Stimulated activated CD4-positive, alpha-beta T cell treated with anti-CD3 and anti-CD28 coated beads, Interleukin-12 subunit alpha, Interleukin-12 subunit beta, amount 100 ng/mL, for 48 hours (primary cell): ENCODE measurements around the gene NFATC3.

Source experiments
- DNase-seq, 3 donors: peaks; one replicate each; pipeline ENCODE4 v3.0.0-alpha.2; 2020; ENCODE audit warnings: low read depth in 2 of 3, low spot score in 1 of 3

NFATC3 gene

DNA sequence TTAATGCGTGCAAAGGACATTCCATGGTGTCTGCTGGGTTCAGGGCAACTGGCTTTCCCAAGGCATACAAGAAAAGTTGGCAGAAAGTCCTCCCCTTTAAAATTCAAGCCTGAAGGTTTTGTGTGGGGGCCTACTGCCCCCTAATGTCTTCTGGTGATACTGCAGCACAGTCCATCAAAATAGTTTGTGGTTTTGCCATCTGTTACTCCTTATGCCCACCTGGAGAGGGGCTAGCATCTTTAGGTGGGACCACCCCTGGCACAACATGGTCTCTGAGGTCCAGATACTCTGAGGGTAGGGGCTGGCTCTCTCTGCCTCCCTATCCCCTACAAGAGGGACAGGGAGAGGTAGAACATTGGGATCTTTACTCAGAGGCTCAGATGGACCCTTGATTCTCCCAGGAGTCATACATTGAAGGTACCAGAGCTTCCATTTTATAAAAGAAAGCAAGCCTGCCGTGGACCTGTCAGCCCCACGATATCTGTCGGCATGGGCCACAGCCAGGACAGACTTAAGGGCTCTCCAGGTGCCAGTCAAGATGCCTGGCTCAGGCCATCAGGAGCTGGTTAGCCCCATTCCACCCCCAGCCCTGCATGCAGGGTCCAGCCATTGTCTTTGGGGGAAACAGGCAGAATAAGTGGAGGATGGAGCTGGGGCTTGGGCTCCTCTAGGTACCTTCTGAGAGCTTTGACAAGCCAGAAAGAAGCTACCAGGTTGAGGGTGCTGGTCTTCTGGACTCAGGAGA is 144.4 kb downstream of the NFATC3 start:
- DNase-seq = no peak

DNA sequence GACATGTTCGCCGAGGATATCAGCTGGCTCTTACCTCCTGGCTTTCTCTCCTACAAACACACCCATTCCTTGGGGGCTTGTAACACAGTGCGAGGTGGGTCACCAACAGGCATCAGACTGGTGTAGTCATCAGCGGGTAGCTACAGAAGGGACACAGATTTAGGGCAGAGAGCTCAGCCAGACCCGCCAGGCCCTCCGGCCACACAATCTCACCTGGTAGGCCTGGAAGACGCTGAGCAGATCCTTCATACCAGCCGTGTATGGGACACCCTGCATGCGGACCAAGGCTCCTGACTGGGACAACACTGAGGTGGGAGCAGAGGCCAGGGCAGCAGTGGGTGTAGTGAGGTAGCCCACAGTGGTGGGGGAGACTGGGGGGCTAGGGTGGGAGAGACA is 145.0 kb downstream of the NFATC3 start:
- no peak for DNase-seq

DNA sequence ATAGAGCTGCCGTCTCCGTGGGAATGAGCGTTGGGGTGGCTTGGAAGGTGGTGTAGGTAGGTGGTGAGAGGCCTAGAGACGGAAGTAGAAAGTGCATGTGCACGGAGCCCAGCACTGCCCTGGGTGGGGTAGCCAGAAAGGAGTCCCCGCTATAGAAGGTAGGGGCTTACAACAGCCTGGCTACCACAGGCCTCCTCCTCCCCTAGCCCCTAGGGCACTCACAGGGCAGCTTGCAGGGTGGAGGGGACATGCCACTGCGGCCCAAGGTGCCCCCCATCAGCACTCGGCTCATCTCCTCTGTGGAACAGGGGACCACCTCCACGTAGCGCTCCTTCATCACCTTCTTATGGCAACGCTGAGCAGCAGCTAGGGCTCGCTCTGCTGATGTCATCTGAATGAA is 145.8 kb downstream of the NFATC3 start:
- DNase-seq = no peak

DNA sequence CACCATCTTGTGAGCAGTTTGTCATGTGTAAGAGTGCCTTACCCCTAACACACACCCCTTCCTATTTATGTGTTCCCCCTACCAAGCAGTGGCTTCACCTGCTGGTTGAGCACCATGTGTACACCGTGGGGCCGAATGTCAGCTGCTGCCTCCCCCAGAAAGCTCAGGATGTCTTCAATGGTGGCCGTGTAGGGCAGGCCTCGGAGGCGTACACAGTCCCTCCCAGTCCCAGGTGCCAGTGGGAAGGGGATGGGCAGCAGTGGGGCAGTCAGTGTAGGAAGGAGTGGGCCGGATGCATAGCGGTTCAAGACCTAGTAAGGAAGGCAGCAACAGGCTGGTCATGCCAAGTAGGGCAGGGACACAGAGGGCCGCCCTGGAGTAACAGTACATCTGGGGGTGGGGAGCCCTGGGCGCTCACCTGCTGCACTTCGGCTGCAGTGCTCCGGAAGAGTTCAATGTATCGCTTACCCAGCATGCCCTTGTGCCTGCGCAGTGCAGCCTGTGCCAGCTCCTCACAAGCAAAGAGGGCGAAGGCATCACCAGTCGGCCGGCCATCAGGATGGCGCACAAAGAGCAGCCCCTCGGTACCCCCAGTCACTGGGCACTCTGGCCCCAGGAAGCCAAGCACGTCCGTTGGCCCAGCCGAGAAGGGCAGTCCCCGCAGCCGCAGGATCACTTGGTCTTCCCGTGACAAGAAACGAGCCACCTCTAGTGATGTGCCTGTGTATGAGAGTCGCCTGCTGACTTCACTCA is 146.4 kb downstream of the NFATC3 start:
- DNase-seq = no peak

DNA sequence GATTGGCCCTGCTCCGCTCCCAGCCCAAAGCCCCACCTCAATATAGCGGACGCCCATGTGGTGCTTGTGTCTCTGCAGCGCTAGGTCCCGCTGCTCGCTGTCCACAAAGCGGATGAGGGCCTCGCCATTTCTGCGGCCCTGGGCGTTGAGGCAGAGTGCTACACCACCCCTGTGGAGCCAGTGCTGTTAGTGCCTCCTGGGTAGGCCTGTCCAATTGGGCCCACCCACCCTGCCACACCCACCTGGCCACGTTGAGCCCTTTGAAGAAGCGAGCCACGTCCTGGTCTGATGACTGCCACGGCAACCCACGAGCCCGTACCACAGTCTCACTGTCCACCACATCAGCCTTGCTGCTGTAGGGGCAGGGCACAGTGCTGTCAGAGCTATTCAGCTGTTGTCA is 147.2 kb downstream of the NFATC3 start:
- no peak for DNase-seq

DNA sequence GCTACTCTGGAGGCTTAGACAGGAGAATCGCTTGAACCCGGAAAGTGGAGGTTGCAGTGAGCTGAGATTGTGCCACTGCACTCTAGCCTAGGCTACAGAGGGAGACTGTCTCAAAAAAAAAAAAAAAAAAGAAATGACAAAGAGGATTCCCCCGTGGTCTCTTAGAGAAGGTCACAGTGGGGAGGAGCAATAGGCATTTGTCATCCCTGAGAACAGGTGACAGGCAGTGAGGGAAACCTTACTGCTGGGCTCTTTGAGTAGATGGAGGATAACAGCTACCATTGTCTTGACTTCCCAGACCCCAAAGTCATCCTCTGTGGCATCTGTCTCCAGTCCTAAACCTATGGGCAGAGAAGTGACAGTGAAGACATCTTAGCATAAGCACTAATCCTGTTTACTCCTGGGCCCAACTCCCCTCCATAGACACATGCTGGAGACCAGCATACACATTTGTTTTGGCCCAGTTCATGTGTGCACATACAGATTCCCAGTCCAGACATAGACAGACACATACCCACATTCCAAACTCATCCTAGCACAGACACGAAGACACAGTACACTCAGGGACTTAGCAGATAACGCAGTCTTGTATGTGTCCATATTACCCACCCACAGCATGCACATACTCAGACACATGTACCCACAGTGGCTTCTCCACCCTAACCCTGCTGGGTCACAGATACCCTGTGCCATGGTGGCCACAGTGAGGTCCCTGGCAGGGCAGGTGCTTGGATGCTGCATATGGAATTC is 148.1 kb downstream of the NFATC3 start:
- DNase-seq = no peak

DNA sequence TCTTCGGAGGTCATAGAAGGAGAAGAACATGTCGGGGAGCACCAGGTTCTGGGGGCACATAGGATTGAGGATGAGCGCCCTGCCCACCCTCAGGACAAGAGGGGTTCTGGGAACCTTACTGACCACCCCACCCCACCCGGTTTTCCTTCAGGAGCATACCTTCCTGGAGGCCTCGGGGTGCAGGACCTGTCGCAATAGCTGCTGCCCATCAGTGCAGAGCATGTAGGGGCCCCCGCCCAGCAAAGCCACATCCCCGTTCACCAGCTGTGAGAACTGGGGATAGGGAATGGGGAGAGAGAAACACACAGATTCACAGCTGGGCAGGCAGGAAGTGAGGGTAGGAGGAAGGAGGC is 148.6 kb downstream of the NFATC3 start:
- DNase-seq = no peak

DNA sequence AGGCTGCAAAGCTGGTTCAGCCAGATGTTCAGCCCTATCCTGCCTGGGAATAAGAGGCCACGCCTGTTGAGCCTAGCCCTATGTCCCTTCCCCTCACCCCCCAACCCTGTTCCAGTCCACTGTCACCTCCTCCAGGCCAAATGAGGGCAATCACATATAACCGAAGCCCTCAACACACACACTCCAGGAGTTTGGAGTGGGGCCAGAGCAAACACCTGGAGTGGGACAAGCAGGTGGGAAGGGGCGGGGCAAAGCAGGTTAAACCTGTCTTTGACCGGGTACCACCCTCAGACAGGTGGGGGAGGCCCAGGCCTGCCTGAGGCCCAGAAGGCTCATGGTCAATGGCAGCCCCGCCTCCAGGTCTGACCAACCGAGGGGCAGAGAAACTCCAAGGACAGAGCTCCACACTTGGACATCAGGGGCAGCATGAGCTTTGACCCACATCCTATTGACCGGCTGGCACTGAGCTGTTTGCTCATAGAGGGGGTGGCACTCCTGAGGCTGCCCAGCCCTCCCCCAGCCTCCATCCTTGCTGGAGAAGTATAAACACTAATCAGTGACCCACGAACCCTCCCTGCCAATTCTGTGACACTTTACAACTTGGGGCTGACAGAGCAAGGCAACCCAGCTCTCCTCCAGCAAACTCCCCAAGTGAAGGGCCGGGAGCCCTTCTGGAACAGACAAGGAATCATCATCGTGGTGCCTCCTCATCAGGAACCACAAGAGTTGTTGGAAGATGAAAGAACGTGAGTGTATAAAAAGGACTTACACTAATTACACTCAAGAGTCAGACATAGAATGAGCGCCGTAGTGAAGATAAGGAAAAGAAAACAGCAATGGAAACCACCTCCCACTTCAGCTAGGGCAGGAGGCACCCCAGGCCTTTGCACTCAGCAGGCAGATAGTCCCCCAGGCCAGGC is 149.3 kb downstream of the NFATC3 start:
- no peak for DNase-seq

DNA sequence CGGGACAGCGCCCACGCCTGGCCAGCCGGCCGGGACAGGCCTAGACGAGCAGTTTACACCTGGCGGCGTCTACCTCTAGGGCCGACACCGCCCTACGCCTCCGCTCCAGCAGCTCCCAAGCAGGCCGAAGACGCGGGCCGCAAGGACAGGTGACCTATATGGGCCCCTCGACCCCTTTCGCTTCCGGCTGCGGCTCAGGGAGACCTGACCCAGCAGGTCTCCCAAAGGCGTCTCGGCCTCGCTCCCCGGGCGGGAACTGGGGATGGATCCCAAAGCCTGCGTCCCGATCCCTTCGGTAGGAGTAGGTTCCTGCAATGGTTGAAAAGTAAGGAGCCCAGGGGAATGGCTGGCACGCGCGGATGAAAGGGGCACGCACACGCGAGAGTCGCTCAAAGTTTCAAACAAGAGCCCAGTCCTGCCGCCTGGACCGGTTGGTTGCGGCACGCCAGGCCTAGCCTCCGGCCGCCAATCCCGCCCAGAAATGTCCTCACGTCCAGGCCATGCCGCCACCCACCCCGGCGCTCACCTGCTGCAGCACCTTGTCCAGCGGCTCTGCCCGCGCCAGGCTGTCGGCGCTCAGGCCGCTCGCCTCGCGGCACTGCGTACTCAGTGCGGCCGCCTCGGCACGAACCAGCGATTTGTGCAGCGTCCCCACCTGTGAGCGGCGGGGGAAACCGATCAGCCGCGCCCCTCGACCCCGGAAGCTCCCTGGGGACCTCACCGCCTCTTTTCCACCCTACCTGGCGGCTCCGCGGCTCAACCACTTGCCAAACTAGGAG is 150.1 kb downstream of the NFATC3 start:
- DNase-seq = no peak

DNA sequence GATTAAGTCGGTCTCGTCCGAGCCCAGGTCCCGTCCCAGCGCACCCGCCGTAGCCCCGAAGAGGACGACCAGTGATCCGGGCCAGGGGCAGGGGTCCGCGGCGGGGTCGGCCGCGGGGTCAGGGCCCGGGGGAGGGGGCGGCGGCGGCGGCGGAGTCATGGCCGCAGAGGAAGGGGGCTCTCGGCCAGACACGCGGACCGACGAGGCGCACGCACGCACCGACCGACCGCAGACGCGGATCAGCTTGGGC is 150.6 kb downstream of the NFATC3 start, which contains the start of gene ESRP2:
Gene ESRP2, minus strand, starts transcription at position 241 of the 250 bp plus-strand sequence. Its CDS starts 82 bp downstream, at position 159.
- DNase-seq = no peak

DNA sequence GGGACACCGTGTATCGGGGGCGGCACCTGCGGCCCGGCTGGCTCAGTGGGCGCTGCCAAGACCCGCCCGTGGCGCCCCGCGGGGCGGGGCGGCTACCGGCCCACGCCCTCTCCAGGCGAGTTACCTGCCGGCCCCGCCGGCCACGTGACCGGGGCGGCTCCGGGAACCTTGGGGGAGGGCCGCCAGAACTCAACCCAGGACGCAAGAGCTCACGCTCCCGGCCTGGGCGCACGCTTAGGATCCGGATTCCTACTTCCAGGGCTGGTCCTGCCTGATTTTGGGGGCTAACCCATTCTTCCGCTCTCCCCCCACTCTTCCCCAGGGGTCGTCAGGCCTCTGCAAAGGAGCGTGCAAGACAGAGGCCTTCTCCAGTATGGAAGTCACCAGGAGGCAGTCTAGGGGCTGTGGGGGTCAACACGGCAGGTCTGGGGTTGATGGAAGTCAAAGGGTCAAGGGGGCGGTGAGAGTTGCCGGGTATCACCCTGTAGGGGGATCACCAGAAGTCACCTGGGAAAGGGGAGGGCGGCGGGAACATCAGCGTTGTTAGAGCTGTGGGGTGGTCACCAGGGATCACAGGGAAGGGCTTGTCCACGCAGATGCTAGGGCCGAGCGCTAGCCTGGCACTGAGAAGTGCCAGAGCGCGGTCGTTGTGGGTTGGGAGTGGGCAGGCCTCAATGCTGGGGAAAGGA is 151.1 kb downstream of the NFATC3 start:
- no peak for DNase-seq

DNA sequence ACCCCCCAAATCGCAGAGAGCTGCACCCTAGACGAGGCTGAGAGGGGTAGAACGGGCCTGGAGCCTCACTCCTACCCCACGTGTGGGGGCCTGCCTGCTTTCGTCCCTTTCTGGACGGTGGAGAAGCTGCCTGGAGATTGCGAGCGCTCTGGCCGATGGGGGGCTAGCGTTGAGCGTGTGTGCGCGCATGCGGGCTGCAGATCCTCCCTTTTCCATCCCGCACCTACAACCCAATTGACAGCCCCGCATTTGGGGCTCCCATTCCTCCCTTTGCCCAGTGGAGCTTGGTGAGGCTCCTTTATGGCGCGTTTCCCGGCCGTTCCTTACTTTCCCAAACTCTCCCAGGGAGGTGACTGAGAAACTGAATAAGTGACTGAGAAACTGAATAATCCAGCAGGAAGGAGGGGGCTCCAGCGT is 151.7 kb downstream of the NFATC3 start:
- DNase-seq = no peak

DNA sequence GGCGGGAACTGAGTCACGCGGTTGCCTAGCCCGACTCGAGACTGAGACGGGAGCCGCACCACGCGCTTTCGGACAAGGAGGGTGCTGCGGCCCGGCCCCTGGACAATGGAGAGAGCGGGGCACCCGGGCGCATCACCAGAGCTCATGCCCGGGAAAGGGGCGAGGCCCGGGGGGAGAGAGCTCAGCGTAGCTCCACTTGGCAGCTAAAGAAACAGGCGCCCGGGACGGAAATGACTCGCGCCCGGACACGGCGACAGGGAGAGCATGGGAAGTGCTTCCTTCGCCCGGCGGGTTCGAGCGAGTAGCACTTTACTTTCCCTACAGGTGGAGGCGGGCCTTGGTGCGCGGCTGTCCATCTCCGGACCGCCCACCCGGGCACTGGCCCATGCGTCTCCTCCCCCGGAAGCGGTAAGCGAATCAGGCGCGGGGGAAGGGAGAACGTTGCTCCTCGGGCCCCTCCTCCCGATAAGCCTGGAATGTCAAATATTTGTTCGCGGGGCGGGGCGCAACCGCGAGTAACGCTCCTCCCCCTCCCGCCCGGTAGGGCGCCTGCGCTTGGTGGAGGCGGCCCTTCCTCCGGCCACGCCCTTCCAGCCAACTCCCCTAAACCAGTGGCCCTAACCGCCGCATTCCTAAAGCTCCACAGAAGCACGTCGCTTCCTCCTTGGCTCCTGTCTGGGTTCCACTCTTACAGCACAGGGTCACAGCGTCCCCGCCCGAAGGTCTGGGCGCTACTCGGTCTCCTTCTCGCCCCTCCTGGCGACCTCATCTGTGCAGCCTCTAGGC is 152.3 kb downstream of the NFATC3 start:
- DNase-seq = peak; percentile 87 to 90 (median 90)

DNA sequence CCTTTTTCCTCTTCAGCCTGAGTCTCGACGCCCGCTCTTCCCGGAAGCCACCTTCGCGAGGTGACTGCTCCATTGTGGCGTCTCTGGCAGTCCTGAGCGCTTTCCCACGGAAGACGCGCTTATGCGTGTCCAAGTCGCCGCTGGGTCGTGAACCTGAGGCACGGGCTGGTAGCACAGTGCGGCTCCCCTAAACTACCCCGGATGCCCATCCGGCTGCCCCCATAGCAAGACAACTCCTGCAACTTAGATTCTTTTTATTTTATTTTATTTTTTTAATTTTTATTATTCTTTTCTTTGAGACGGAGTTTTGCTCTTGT is 152.8 kb downstream of the NFATC3 start:
- no peak for DNase-seq

DNA sequence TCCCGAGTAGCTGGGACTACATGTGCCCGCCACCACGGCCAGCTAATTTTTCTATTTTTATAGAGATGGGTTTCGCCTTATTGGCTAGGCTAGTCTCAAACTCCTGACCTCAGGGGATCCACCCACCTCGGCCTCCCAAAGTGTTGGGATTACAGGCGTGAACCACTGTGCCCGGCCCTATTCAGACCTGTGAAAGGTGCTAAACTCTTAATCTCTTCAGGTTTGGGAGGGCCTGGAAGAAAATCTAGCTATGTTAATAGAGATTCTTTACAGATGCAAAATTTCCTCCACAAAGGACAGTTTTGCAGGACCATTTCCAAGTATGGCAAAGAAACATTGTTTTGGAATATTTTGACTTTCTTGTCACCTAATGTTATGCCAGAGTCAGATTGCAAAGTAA is 156.9 kb downstream of the NFATC3 start:
- DNase-seq = no peak

DNA sequence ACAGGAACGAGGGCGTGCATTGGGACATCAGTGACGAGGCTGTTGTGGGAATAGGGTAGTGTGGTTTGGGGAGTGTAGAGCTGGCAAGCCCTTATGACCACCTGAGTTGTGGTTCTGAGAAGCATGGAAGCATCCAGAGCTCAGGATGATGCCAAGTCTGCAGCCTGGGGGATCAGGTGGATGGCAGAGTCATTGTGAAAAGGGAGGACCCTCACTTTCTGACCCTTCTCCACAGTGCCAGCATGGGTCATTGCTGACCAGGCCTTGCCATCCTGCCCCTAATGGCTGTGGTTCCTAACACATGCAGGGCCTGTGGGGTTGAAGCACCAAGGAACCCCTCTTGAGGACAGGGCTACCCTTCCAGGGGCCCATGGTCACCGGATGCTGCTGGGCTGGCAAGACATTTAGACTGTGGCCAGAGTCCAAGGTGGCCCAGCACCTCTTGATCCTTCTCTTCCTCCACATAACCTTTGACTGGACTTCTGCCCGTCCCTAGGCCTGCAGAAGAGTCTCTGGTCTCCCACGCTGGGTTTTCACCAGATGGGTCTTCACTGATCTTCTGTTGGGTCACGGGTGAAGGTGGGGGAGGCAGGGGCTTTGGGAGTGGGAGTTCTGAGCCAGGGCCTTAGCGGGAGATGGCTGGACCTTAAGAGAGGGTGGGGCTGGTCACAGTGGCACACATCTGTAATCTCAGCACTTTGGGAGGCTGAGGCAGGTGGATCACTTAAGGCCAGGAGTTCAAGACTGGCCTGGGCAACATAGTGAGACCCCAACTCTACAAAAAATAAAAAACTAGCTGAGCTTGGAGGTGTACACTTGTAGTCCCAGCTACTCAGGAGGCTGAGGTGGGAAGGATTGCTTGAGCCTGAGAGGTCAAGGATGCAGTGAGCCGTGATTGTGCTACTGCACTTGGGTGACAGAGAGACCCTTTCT is 158.0 kb downstream of the NFATC3 start:
- DNase-seq = no peak

DNA sequence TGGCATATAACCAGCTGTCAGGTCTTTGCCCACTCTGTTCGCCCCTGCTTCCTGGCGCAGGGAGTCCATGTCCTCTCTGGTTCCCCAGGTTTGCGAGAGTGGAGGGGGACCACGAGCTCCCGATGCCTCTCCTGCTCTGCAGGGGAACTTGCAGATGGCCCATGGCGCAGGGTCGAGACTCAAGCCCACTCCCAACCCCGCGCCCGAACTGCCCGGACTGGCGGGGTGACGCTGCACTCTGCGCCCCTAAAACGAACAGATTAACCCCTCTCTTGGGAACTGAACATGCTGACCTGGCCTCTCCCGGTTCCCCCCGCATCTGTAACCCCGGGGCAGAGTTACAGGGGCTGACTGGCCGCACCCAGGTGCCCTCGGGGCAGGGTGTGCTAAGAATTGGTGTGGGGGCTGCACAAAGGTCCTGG is 159.3 kb downstream of the NFATC3 start:
- no peak for DNase-seq
